Muscle layer of duodenum (tissue), 2 donors: Measurements from ENCODE around the gene APP.
A peak's percentile ranks its signal among the peaks of the same experiment; 100 is the strongest.

Experiments
- H3K27ac ChIP-seq: one replicate; pipeline ENCODE4 v1.7.0; 2013; ENCODE audit warnings: mild to moderate bottlenecking, low read length
- H3K27me3 ChIP-seq: one replicate; pipeline ENCODE4 v1.7.0; 2013; ENCODE audit warnings: low read depth, mild to moderate bottlenecking, control low read depth, low read length
- H3K36me3 ChIP-seq, 2 donors: one replicate each; pipeline ENCODE4 v1.7.0; 2013; ENCODE audit warnings: low read length in 2 of 2, control low read depth in 1 of 2, mild to moderate bottlenecking in 1 of 2; ENCODE audit not compliant: insufficient read depth in 2 of 2, control insufficient read depth in 1 of 2
- H3K4me1 ChIP-seq, 2 donors: one replicate each; pipeline ENCODE4 v1.7.0; 2013; ENCODE audit warnings: low read length in 2 of 2, mild to moderate bottlenecking in 2 of 2, control low read depth in 1 of 2, moderate library complexity in 1 of 2; ENCODE audit not compliant: insufficient read depth in 2 of 2, control insufficient read depth in 1 of 2
- H3K4me3 ChIP-seq, 2 donors: one replicate each; pipeline ENCODE4 v1.7.0; 2013; ENCODE audit warnings: low read length in 2 of 2, low read depth in 1 of 2, mild to moderate bottlenecking in 1 of 2
- H3K9me3 ChIP-seq, 2 donors: one replicate each; pipeline ENCODE4 v1.7.0; 2013; ENCODE audit warnings: low read length in 2 of 2, control low read depth in 1 of 2, mild to moderate bottlenecking in 1 of 2; ENCODE audit not compliant: control insufficient read depth in 1 of 2
- donor health status: healthy.

The APP gene

GRCh38 chr21:25986928-25987327, 183.6 kb downstream of the APP start:
- peaks cover 2 to 16% of the 10 kb centered on the region in 2 donors for H3K36me3 ChIP-seq
- H3K9me3 ChIP-seq = no peaks in the 10 kb centered on the region
- H3K27me3 ChIP-seq = no peaks in the 10 kb centered on the region
- no peaks in the 10 kb centered on the region for H3K4me1 ChIP-seq
- H3K27ac ChIP-seq = no peak overlapping the region
- no peak overlapping the region for H3K4me3 ChIP-seq

GRCh38 chr21:25985990-25986389, 184.6 kb downstream of the APP start:
- H3K27ac ChIP-seq = no peak overlapping the region

GRCh38 chr21:25984538-25984937, 186.0 kb downstream of the APP start:
- H3K27me3 ChIP-seq = no peaks in the 10 kb centered on the region
- H3K36me3 ChIP-seq = peaks cover 10 to 25% of the 10 kb centered on the region in 2 donors
- no peak overlapping the region for H3K4me3 ChIP-seq
- H3K9me3 ChIP-seq = no peaks in the 10 kb centered on the region
- H3K27ac ChIP-seq = no peak overlapping the region
- no peaks in the 10 kb centered on the region for H3K4me1 ChIP-seq

More at GRCh38 chr21:25985990-25986389, 184.6 kb downstream of the APP start:
- no peaks in the 10 kb centered on the region for H3K9me3 ChIP-seq
- H3K4me1 ChIP-seq = no peaks in the 10 kb centered on the region
- no peak overlapping the region for H3K4me3 ChIP-seq
- H3K27me3 ChIP-seq = no peaks in the 10 kb centered on the region
- peaks cover 5 to 21% of the 10 kb centered on the region in 2 donors for H3K36me3 ChIP-seq

- H3K4me3 ChIP-seq = no peak overlapping the region
- no peak overlapping the region for H3K27ac ChIP-seq
- no peaks in the 10 kb centered on the region for H3K9me3 ChIP-seq
- H3K36me3 ChIP-seq = peaks cover 13 to 20% of the 10 kb centered on the region in 2 donors
- H3K27me3 ChIP-seq = no peaks in the 10 kb centered on the region
- H3K4me1 ChIP-seq = no peaks in the 10 kb centered on the region
Measured at GRCh38 chr21:25983745-25984144, 186.8 kb downstream of the APP start.

GRCh38 chr21:25980710-25981109, 189.9 kb downstream of the APP start:
- Histone ChIP-seq H3K4me1 (no peaks in the 10 kb centered on the region), H3K27ac (no peak overlapping the region), H3K9me3 (no peaks in the 10 kb centered on the region), H3K4me3 (no peak overlapping the region), H3K36me3 (peaks cover 17 to 24% of the 10 kb centered on the region in 2 donors), H3K27me3 (no peaks in the 10 kb centered on the region)

- Histone ChIP-seq H3K27ac (no peak overlapping the region), H3K4me1 (no peaks in the 10 kb centered on the region), H3K9me3 (no peaks in the 10 kb centered on the region), H3K36me3 (peaks cover 24 to 27% of the 10 kb centered on the region in 2 donors), H3K4me3 (no peak overlapping the region), H3K27me3 (no peaks in the 10 kb centered on the region)
Measured at GRCh38 chr21:25979845-25980616, 190.5 kb downstream of the APP start.

- no peaks in the 10 kb centered on the region for H3K4me1 ChIP-seq
- H3K27ac ChIP-seq = no peak overlapping the region
- H3K9me3 ChIP-seq = no peaks in the 10 kb centered on the region
- H3K27me3 ChIP-seq = no peaks in the 10 kb centered on the region
- H3K4me3 ChIP-seq = no peak overlapping the region
- H3K36me3 ChIP-seq = peaks cover 36 to 39% of the 10 kb centered on the region in 2 donors
Measured at GRCh38 chr21:25977068-25977611, 193.4 kb downstream of the APP start.

- no peaks in the 10 kb centered on the region for H3K4me1 ChIP-seq
- H3K4me3 ChIP-seq = no peak overlapping the region
- no peaks in the 10 kb centered on the region for H3K27me3 ChIP-seq
- H3K9me3 ChIP-seq = no peaks in the 10 kb centered on the region
- H3K27ac ChIP-seq = no peak overlapping the region
- H3K36me3 ChIP-seq = peaks cover 33 to 34% of the 10 kb centered on the region in 2 donors
Measured at GRCh38 chr21:25974964-25975363, 195.6 kb downstream of the APP start.

- H3K4me3 ChIP-seq = no peak overlapping the region
- no peaks in the 10 kb centered on the region for H3K27me3 ChIP-seq
- H3K4me1 ChIP-seq = peaks cover 0 to 4% of the 10 kb centered on the region in 2 donors
- H3K36me3 ChIP-seq = peaks cover 18 to 29% of the 10 kb centered on the region in 2 donors
- peak overlapping the region; percentile 4 for H3K27ac ChIP-seq
- no peaks in the 10 kb centered on the region for H3K9me3 ChIP-seq
Measured at GRCh38 chr21:25970254-25970930, 200.2 kb downstream of the APP start.

- Histone ChIP-seq H3K4me3 (no peak overlapping the region), H3K9me3 (no peaks in the 10 kb centered on the region), H3K36me3 (peaks cover 4 to 15% of the 10 kb centered on the region in 2 donors), H3K27me3 (no peaks in the 10 kb centered on the region), H3K27ac (peak overlapping the region; percentile 40), H3K4me1 (peaks cover 0 to 4% of the 10 kb centered on the region in 2 donors)
Measured at GRCh38 chr21:25967901-25968438, 202.6 kb downstream of the APP start.

GRCh38 chr21:25967181-25967900, 203.2 kb downstream of the APP start:
- peaks cover 0 to 4% of the 10 kb centered on the region in 2 donors for H3K4me1 ChIP-seq
- peaks cover 0 to 15% of the 10 kb centered on the region in 2 donors for H3K36me3 ChIP-seq
- peak overlapping the region; percentile 40 for H3K27ac ChIP-seq
- H3K4me3 ChIP-seq = no peak overlapping the region
- H3K27me3 ChIP-seq = no peaks in the 10 kb centered on the region
- no peaks in the 10 kb centered on the region for H3K9me3 ChIP-seq
